RWPE1 (cell line): ENCODE data around the gene KCNA3.

Source experiments
- CTCF ChIA-PET: fragments of 350-600 bp; sonication (Branson Sonifier 250); formaldehyde crosslinking; extraction: SDS; loops from one replicate; lab custom pipeline; 2021; lab: Yijun Ruan, JAX
- POLR2A ChIA-PET: fragments of 400-600 bp; formaldehyde crosslinking; extraction: SDS; loops from one replicate; lab custom pipeline; 2020; ENCODE audit warnings: antibody characterized with exemption; ENCODE audit not compliant: low non-redundant PET; lab: Yijun Ruan, JAX
- DNase-seq: peaks from one replicate; pipeline ENCODE4 v3.0.0; 2012; ENCODE audit warnings: low spot score
- H3K27ac ChIP-seq: fragments of 450-650 bp; 2 replicates; pipeline ENCODE4 v1.5.1; 2017
- TF ChIP-seq, protein P1 (sequence below): fragments of 450-650 bp; conservative IDR thresholded peaks from 2 replicates; pipeline ENCODE4 v1.5.1; 2017; ENCODE audit warnings: low read depth, mild to moderate bottlenecking

Gene KCNA3

DNA sequence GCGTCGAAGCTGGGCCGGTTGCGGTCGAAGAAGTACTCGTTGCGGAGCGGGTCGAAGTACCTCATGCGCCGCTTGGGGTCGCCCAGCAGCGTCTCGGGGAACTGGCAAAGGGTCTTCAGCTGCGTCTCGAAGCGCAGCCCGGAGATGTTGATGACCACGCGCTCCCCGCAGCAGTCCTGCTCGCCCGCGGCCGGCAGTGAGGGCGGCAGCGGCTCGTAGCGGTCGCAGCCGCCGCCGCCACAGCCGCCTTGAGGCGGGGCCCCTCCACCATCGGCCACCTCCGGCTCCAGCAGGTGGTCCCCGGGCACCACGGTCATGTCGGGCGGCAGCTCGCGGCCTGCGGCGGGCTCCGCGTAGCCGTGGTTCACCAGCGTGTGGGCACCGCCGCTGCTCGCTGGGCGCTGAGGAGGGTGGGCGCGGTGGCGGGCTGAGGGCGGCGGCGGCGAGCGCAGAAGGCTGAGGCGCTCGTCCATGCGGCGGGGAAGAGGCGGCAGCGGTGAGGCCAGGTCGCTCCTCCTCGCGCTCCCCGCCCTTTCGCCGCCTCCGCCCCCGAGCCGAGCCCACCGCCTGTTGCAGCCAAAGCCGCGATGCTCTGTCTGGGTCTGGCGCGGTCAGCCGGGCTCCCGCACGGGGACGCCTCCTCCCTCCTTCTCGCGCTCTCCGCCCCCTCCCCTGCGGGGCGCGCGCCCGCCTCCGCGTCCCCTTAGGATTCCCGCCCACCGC, at the start of gene KCNA3:
Gene KCNA3 (minus strand): TSS at position 604 of the 723 bp plus-strand sequence. CDS start 131 bp downstream, at position 473.
- CTCF ChIA-PET = no interaction called here
- TF ChIP-seq, protein P1, sequence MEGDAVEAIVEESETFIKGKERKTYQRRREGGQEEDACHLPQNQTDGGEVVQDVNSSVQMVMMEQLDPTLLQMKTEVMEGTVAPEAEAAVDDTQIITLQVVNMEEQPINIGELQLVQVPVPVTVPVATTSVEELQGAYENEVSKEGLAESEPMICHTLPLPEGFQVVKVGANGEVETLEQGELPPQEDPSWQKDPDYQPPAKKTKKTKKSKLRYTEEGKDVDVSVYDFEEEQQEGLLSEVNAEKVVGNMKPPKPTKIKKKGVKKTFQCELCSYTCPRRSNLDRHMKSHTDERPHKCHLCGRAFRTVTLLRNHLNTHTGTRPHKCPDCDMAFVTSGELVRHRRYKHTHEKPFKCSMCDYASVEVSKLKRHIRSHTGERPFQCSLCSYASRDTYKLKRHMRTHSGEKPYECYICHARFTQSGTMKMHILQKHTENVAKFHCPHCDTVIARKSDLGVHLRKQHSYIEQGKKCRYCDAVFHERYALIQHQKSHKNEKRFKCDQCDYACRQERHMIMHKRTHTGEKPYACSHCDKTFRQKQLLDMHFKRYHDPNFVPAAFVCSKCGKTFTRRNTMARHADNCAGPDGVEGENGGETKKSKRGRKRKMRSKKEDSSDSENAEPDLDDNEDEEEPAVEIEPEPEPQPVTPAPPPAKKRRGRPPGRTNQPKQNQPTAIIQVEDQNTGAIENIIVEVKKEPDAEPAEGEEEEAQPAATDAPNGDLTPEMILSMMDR = no peak
- no peak within 1 kb of the TSS for H3K27ac ChIP-seq
- no peak for DNase-seq
- POLR2A ChIA-PET = no interaction called here

DNA sequence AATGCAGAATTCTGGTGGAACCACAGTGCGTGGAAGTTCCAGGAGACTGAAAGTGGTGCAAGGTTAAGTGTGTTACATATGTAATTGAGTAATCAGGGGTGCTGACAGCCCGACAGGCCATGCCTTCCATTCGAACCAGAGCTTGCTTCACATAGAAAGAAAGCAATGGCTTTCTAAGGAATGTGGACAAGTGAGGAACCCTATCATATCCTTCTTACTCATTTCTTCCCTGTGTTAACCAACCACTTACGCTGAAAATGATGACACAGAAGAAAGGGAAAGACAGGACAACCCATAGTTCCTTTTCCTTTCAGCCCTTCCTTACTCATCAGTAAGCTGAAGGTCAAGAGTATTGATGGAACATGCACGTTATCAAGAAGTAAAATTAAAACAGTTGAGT, 48.1 kb upstream of the KCNA3 start:
- no peak overlapping the region for H3K27ac ChIP-seq
- DNase-seq = no peak
- POLR2A ChIA-PET = no interaction called here
- TF ChIP-seq, protein P1 = no peak
- CTCF ChIA-PET = no interaction called here

DNA sequence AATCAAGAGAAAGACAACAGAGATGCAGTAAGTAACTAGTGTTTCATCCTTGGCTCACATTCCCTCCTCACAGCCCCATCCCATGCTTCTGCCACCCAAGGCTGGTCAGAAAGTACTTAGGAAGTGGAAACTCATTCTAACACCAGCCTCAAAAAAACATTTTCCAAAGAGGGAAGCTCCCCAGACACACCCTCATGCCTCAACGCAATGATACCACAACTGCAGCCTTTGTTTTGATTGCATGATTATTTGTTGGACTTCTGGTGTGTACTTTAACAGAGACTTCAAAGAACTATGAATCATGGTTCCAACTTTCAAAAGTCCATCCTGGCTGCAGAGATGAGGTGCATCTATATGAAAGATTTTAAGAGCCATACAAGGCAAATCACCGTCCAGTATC, 45.2 kb upstream of the KCNA3 start:
- H3K27ac ChIP-seq = no peak overlapping the region
- CTCF ChIA-PET = no interaction called here
- POLR2A ChIA-PET = no interaction called here
- DNase-seq = no peak
- TF ChIP-seq, protein P1 = no peak

GRCh38 chr1:110718452-110718851, 43.7 kb upstream of the KCNA3 start:
- CTCF ChIA-PET = no interaction called here
- POLR2A ChIA-PET = no interaction called here

DNA sequence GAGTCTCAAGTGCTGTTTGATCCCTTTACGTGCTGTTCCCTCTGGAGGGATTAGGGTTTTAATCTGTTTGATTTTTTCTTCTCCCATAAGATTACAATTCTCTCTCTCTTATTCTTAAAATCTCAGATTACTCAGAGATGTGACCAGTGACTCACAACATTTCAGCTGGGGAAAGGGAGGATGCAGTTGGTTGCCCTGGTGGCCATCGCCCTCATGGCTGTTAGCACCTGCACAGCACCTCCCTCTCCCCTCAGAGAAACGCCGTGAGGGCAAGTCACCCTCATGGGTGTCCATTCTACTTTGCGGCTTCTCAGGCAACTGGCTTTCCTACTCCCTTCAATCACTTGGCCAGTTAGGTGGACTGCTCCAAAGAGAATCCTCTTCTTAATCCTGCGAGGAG, 42.4 kb upstream of the KCNA3 start:
- no peak overlapping the region for H3K27ac ChIP-seq
- TF ChIP-seq, protein P1 = no peak
- ChIA-PET POLR2A (no interaction called here), CTCF (no interaction called here)
- no peak for DNase-seq

More at GRCh38 chr1:110718452-110718851, 43.7 kb upstream of the KCNA3 start:
- no peak for DNase-seq
- H3K27ac ChIP-seq = no peak overlapping the region
- TF ChIP-seq, protein P1 = no peak

GRCh38 chr1:110714374-110714995, 39.7 kb upstream of the KCNA3 start:
- ChIA-PET POLR2A (no interaction called here), CTCF (interaction anchor here (0.6 kb wide), 1 partner anchor 612 kb away, joined by 3 read pairs; no protein-coding TSS in a partner anchor)
- TF ChIP-seq, protein P1 = no peak
- no peak overlapping the region for H3K27ac ChIP-seq
- no peak for DNase-seq
